GM21447 (cell line): ENCODE results near the gene PHF21A.
"Not testable (repeated sequence)": the region's sequence is repeated elsewhere in the genome, so short reads cannot be mapped to it uniquely, and the experiment has no call there.

Experiments used
- ATAC-seq: cut with Tn5 transposase; IDR thresholded peaks from one replicate; pipeline ENCODE4 v1.9.1; 2021; ENCODE audit not compliant: unreplicated experiment

The PHF21A gene

DNA sequence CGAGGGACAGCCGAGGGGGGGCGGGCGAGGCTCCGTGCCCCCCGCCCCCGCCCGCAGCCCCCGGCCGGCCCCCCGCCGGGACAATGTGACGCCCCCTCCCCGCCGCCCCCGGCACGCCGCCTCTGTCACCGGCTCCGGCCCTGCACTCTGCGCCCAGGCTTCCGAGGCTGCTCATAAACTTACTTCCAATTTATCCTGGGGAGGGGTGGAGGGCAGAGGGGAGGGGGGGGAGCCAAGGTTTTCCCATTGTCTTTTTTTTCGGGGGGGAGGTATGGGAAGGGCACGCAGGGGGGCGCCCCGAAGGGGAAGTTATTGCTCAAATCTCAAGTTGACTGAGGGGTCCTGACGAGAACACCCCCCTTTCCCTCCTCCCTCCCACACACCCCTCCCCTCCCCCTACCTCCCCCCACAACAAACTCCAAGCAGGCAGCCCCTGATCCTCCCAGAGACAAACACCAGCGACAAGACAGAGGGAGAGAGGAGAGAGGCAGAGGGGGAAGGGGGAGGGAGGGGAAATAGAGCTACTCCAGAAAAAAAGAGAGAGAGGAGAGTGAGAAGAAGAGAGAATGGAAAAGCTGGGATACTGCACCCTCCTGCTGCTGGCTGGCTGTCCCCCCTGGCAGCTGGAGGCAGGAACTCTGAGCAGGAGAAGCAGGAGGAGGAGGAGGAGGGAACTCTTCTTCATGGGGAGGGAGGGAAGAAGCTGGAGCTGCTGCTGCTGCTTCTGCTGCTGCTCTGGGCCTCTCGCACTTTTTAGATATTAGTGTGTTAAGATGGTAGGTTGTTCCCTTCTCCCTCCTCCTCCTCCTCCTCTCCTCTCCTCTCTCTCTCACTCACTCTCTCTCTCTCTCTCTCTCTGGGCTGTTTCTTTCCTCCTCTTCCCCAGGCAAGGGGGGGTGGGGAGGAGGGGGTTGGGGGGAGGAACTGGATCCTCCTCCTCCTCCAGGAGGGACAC, 631 bp downstream of the PHF21A start:
- peak; percentile 9 for ATAC-seq

DNA sequence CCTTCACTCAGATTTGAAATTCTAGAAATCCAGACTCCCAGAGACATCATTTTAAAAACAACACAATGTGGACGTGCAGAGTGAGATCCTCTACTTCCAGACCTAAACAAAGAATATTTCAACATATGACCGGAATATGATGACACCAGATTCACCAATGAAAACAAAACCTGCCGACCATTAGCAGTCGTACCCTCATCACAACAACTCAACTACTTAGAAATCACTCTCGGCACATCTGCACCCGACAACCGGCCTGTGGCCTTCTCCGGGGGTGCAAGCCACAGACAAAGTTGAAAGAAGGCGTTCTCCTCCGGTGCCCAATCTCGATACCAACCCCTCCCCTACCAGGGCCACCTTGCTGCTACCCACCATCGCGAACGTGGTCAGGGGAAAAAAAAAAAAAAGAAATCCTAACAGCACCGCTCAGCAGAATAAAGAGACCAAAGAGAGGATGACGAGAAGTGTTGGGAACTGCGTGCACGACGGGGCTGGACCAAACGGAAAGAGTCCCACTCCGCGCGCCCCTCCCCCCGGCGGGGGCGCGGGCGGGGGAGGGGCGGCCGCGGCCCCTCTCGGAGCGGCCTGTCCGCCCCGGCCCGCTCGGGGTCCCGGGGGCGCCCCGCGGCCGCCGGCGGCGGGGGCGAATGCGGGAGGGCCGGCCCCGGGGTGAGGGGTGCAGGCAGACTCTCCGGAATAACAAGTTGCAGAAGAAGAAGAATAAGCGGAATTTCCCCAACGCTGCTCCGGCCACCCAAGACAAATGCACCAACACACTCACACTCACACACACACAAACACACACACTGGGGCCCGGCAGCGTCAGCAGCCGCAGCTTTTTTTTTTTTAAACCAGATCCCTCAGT, 1.7 kb downstream of the PHF21A start:
- ATAC-seq, result no peak

GRCh38 chr11:46118702-46119351, 2.4 kb downstream of the PHF21A start:
- no peak for ATAC-seq

DNA sequence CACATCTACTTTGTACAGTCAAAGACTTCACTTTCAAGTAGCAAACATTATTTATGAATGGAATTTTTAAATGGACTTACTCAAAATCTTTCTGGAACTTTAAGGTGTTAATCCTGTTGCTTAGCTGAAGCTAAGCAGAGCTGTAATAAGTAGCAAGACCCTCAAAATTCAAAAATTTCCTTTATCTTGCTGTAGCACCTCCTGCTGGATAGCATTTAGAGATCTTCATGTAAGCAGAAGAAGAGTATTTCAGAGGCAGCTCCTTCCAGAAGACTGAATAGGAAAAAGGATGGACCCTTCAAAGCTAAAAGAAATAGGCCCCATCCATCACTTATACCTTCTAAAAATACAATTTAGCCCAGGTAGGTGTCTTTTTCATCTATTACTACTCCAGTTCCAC, 3.4 kb downstream of the PHF21A start:
- no peak for ATAC-seq

DNA sequence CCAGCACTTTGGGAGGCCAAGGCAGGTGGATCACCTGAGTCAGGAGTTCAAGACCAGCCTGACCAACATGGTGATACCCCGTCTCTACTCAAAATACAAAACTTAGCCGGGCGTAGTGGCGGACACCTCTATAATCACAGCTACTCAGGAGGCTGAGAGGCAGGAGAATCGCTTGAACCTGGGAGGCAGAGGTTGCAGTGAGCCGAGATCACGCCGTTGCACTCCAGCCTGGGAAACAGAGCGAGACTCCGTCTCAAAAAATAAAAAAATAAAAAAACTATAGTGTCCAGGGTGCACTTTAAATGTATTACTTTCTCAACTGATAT, 4.6 kb downstream of the PHF21A start:
- not testable (repeated sequence) for ATAC-seq

DNA sequence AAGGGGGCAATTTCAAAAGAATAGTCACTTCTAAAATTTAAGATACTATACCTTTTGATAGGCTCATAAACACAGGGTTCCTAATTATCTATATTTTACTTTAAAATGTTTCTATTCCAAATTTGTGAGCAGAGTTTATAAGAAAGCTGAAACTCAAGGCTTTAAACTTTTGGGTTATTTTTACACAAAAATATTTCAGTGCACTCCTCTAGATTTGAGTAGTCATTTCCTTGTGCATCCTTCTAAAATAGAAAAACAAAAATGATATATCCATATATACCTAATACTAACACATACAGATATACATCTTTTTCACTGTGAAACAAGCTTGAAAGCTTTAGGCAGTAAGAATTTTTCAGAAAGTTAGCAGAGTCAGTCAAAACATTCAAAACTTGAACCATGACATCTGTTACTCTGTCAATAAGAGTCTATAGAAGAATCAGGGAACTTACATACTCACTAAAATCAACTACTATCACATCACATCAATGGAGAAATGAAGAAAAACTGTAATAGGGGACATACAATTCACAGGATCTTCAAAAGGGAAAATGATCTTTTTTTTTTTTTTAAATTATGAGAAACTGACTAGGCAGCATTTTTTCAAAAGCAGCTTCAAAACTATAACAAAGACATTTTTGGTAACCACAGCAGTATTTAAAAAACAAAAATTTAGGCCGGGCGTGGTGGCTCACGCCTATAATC, 5.1 kb downstream of the PHF21A start:
- ATAC-seq, result no peak

GRCh38 chr11:46114961-46115360, 6.3 kb downstream of the PHF21A start:
- ATAC-seq, result no peak

- ATAC-seq, result no peak
Measured at GRCh38 chr11:46114378-46114777, 6.9 kb downstream of the PHF21A start.

DNA sequence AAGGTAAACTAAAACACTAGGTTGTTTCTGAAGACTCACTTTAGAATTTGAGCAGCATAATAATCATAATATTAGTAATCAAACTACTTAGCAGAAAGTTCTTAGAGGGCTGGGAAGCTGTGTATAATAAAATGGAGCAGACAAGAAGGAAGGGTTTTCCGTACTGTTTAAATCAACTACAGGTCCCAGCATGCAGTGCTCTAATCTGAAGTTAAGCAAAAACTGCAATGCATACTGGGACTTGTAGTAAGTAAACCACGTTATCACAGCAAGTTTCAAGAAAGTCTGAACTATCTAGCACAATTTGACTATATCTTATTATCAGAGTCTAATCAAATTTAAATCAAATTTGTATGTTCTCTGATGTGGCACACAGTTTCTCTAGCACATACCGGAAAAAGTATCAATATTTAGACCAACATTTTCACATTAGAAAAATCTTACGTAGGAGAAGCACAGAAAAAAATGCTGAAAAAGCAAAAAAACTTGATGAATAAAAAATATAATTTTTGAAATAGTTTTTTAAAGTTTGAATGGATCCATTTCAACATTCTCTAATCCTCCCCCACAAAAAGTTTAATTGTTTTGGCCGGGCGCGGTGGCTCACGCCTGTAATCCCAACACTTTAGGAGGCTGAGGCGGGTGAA, 8.2 kb downstream of the PHF21A start:
- peak; percentile 52 for ATAC-seq

GRCh38 chr11:46108751-46109150, 12.5 kb downstream of the PHF21A start:
- no peak for ATAC-seq

DNA sequence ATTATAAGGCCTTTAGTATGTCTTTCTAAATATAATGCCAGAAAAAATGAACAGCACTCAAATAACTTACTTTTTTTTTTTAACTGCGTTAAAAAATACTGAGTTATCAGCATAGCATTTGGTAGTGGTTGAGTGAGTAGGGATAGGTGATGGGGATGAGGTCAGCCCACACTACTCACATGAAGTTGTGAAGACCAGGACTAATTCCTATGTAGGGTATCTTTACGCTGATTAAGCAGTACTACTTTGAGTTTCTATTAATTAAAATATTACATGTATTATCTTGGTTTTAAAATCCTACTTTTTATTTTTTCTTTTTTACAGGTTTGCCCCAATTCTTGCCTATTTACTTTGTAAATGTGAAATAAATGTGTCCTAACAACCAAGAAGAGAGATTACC, 13.5 kb downstream of the PHF21A start:
- ATAC-seq, result no peak

DNA sequence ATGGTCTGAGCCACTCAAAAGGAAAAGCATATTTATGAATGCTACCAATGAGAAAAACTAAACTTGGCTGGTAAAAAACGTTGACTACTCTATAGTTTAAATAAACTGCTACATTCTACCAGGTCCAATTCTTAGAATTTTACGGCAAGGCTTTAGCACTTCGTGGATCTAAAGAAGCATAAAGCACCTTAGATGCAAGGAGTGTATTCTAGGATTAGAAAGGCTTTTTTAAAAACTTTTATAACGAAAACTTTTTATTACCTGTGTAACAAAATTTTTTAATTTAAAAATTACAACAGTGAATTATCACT, 13.9 kb downstream of the PHF21A start:
- ATAC-seq, result no peak

- no peak for ATAC-seq
Measured at GRCh38 chr11:46106530-46107407, 14.5 kb downstream of the PHF21A start.

DNA sequence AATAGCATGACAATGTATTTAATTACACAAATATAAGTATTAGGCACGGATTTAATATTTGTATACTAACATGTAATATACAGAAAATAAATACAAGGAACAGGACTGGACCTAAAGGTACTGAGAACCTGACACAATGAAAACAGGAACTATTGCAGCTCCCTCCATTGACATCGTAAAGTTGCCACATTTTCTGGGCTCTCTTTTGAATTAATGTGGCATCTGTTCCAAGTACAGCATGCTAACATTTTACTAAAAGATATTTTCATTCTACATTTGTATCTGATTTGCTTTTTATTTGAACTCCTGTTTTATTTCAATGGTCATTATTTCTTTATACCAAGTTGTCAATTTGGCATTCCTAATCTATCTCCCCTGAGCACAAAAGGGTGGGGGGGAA, 15.3 kb downstream of the PHF21A start:
- no peak for ATAC-seq

DNA sequence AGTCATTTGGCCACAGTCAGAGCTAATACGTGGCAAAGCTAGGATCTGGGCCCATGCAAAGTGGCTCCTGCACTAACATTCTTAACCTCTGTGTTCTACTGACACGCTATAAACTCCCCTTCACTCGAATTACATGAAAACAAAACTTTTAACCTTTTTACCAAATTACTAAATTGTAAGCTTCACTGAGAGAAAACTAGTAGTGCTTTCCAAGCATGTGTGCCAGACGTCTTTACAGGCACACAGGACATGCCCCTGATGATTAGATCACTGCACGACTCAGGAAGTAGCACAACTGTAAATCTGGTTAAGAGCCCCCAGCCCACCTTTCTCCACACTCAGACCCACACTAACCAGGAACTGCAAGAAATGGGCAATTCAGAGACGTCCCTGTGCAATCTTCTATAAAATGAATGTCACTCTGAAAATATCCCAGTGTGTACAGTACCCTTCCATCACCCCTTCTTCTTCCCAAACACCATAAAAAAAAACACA, 16.1 kb downstream of the PHF21A start:
- ATAC-seq, result no peak

- ATAC-seq, result no peak
Measured at GRCh38 chr11:46102843-46103242, 18.4 kb downstream of the PHF21A start.

DNA sequence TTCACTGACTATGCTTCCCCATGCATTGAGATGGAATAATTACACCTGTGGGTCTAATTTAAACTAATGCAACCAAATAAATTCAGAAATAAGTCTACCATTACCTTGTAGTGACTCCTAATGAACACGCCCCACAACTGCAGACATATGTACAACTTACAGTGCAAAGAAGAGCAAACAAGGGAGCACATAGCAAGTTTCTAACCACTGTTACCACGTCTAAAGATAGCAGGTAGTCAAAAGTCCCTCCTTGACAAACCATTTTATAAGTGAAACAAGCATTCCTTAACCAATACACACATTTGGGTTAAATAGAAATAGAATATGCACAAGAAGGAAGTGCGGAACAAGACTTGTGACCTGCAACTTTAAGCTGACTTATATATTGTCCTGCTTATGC, 20.6 kb downstream of the PHF21A start:
- ATAC-seq, result peak; percentile 82

- no peak for ATAC-seq
Measured at GRCh38 chr11:46099963-46100316, 21.3 kb downstream of the PHF21A start.

DNA sequence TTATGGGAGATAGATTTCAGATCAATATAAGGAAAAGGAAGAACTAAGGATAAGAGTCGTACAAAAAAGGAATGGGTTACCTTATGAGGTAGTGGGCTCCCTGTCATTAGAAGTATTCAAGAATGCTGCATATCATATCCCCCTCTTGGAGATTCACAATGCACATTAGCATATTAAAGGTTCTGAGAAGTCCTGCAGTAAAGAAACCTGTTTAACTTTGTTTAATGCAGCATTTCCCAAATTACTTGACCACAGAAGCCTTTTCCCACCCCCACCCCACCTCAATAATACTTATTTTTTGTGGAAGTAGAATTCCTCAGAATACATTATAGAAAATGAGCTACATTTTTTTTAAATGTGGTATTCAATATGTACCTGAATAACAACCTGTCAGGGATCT, 30.9 kb downstream of the PHF21A start:
- ATAC-seq, result no peak

DNA sequence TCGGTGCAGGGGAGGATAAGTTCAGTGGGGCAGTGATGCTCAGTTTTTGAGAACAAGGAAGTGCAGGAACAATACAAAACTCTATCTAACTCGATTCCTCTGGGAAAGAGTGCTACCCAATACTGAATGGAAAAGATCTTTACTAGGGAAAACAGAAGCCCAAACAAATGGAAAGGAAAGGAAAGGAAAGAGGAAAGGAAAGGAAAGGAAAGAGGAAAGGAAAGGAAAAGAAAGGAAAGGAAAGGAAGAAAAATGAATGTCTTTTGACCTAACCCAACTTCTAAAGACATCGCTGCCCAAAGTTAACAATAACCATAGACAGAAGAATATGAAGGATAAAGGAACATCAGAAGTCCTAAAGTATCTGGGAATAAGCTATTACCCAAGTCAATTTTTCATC, 41.6 kb downstream of the PHF21A start:
- ATAC-seq, result no peak
